ENCODE data around the gene CHEK1. TPM values are rescaled to one million over a fixed set of nuclear protein-coding genes. Genes with fewer than 3 reads are reported as not detected.

CHEK1 gene
- total and polyA plus RNA-seq, 9 of the 15 experiments (the other 6 are each of a cell fraction or from before 2014, with no cell fraction given), result 62.6 to 108 (median 87.5) TPM

GRCh38 chr11:125592305-125593113 lies 32.5 kb upstream of the CHEK1 start, which contains the start of gene STT3A (continued):
- peak; percentile 13 to 30; a peak in 3 of 4 replicates for TF ChIP-seq HDAC1 (IDR thresholded peaks at IDR 0.05)
- TF ChIP-seq CBX1 (IDR thresholded peaks at IDR 0.05; ENCODE audit: low read depth), result no peak
- TF ChIP-seq TAF7 (tag; IDR thresholded peaks at IDR 0.05), result no peak; the same call in none of the 2 replicates
- peak; percentile 70 for TF ChIP-seq E2F8 (IDR thresholded peaks at IDR 0.05; ENCODE audit: low read depth, partially characterized antibody)
- TF ChIP-seq, protein P1, sequence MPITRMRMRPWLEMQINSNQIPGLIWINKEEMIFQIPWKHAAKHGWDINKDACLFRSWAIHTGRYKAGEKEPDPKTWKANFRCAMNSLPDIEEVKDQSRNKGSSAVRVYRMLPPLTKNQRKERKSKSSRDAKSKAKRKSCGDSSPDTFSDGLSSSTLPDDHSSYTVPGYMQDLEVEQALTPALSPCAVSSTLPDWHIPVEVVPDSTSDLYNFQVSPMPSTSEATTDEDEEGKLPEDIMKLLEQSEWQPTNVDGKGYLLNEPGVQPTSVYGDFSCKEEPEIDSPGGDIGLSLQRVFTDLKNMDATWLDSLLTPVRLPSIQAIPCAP (CRISPR knock-in tag; IDR thresholded peaks at IDR 0.05; ENCODE audit: borderline replicate concordance), result 0 out of 2 replicates have a peak, but pooled peaks have one; percentile 64
- TF ChIP-seq L3MBTL2 (IDR thresholded peaks at IDR 0.05), result peak; percentile 89
- peak; percentile 74 for TF ChIP-seq POLR2AphosphoS5 (IDR thresholded peaks at IDR 0.05; ENCODE audit: control insufficient read depth, insufficient read depth, low read depth, low read length)
- no peak for TF ChIP-seq NCOA4 (IDR thresholded peaks at IDR 0.05; ENCODE audit: partially characterized antibody)
- peak; percentile 82 for TF ChIP-seq MEIS2 (IDR thresholded peaks at IDR 0.05; ENCODE audit: partially characterized antibody)
- no peak for TF ChIP-seq RAD21 (CRISPR knock-in tag; conservative IDR thresholded peaks at IDR 0.05 in 1 of 2, IDR thresholded peaks at IDR 0.05 in 1 of 2)
- peak; percentile 97 for TF ChIP-seq ASH1L (IDR thresholded peaks at IDR 0.05; ENCODE audit: borderline replicate concordance, low read depth, partially characterized antibody)
- TF ChIP-seq CXXC5 (CRISPR knock-in tag; IDR thresholded peaks at IDR 0.05), result peak; percentile 96
- TF ChIP-seq SIX5 (IDR thresholded peaks at IDR 0.05; ENCODE audit: borderline replicate concordance in 1 of 2, insufficient read depth in 1 of 2, low read depth in 1 of 2, low read length in 2 of 2), result no peak
- TF ChIP-seq MAZ (CRISPR knock-in tag; conservative IDR thresholded peaks at IDR 0.05 in 1 of 2, IDR thresholded peaks at IDR 0.05 in 1 of 2), result no peak; a peak in 2 of 4 replicates
- peak; percentile 81 for TF ChIP-seq GMEB1 (CRISPR knock-in tag; IDR thresholded peaks at IDR 0.05)
- no peak for TF ChIP-seq HOMEZ (CRISPR knock-in tag; IDR thresholded peaks at IDR 0.05)
